Aorta (tissue), 5 donors: Measurements from ENCODE around the gene E2F8. TPM values are rescaled to one million over a fixed set of nuclear protein-coding genes. Genes with fewer than 3 reads are reported as not detected.

ENCODE experiments used
- ATAC-seq: fragments of 200-7000 bp; cut with Tn5 transposase; one replicate; pipeline ENCODE4 v1.9.1; 2022; ENCODE audit warnings: moderate library complexity; ENCODE audit not compliant: low FRiP score
- DNase-seq, 2 donors: peaks; one replicate each; pipeline ENCODE4 v3.0.0-alpha.2; 2020
- H3K27ac ChIP-seq, 2 donors: one replicate each; pipeline ENCODE4 v1.5.1; 2013; ENCODE audit warnings: low read length in 2 of 2, mild to moderate bottlenecking in 2 of 2, moderate library complexity in 2 of 2, control low read depth in 1 of 2, inconsistent platforms in 1 of 2, low read depth in 1 of 2
- H3K27me3 ChIP-seq, 2 donors: one replicate each; pipeline ENCODE4 v1.6.1; 2013; ENCODE audit warnings: control low read depth in 1 of 2, low read length in 1 of 2, mild to moderate bottlenecking in 1 of 2, moderate library complexity in 1 of 2; ENCODE audit not compliant: insufficient read depth in 2 of 2, control insufficient read depth in 1 of 2
- H3K36me3 ChIP-seq, 2 donors: one replicate each; pipeline ENCODE4 v1.6.1; 2013; ENCODE audit warnings: control low read depth in 1 of 2, low read length in 1 of 2, mild to moderate bottlenecking in 1 of 2; ENCODE audit not compliant: insufficient read depth in 2 of 2, control insufficient read depth in 1 of 2
- H3K4me1 ChIP-seq, 2 donors: one replicate each; pipeline ENCODE4 v1.6.1; 2013; ENCODE audit warnings: low read length in 2 of 2, control low read depth in 1 of 2, mild to moderate bottlenecking in 1 of 2, moderate library complexity in 1 of 2; ENCODE audit not compliant: insufficient read depth in 2 of 2, control insufficient read depth in 1 of 2
- H3K4me3 ChIP-seq, 2 donors: one replicate each; pipeline ENCODE4 v1.5.1; 2013; ENCODE audit warnings: low read length in 2 of 2, control low read depth in 1 of 2, mild to moderate bottlenecking in 1 of 2
- H3K9me3 ChIP-seq: one replicate; pipeline ENCODE4 v1.6.1; 2013; ENCODE audit warnings: mild to moderate bottlenecking, low read length; ENCODE audit not compliant: control insufficient read depth
- WGBS, 2 donors: extraction: QIAGEN DNeasy Blood & Tissue Kit; methylation state at CpG; one replicate each; pipeline ENCODE4 v1.1.7; 2013; 5-methylcytosine and 5-hydroxymethylcytosine counted together
- intact Hi-C, 2 donors: fragments of 100-400 bp; cut with DNase I; formaldehyde crosslinking; loops; one replicate each; pipeline versions ENCODE4 v1.14.2 to v1.15.0; 2022
- long read RNA-seq, 2 donors: library from polyadenylated mRNA; unstranded; transcript quantifications; one replicate each; pipeline ENCODE4 v2.0.0, GENCODE V29; 2020 to 2021
- polyA plus RNA-seq, 2 donors: library from polyadenylated mRNA; stranded (reverse); fragments of 200-250 nt; gene quantifications; one replicate each; pipeline ENCODE4 v1.2.3, GENCODE V29; 2013
- total RNA-seq, 2 donors: library from RNA; stranded (reverse); fragmentation: NEBNext Ultra II Directional; extraction: Animal tissue kit (Norgen Biotek cat#: 25700); gene quantifications; one replicate each; pipeline ENCODE4 v1.2.1, GENCODE V29; 2021
- donor health status: healthy with polysubstance abuse.
- donor health status: Bipolar disorder and iron deficiency.
- donor health status: DM: no; HTN: no; CAD: no.
- donor health status: DM: no; HTN: no; CAD: no.
- donor health status: DM: yes; HTN: yes; CAD: no.

The E2F8 gene, protein sequence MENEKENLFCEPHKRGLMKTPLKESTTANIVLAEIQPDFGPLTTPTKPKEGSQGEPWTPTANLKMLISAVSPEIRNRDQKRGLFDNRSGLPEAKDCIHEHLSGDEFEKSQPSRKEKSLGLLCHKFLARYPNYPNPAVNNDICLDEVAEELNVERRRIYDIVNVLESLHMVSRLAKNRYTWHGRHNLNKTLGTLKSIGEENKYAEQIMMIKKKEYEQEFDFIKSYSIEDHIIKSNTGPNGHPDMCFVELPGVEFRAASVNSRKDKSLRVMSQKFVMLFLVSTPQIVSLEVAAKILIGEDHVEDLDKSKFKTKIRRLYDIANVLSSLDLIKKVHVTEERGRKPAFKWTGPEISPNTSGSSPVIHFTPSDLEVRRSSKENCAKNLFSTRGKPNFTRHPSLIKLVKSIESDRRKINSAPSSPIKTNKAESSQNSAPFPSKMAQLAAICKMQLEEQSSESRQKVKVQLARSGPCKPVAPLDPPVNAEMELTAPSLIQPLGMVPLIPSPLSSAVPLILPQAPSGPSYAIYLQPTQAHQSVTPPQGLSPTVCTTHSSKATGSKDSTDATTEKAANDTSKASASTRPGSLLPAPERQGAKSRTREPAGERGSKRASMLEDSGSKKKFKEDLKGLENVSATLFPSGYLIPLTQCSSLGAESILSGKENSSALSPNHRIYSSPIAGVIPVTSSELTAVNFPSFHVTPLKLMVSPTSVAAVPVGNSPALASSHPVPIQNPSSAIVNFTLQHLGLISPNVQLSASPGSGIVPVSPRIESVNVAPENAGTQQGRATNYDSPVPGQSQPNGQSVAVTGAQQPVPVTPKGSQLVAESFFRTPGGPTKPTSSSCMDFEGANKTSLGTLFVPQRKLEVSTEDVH
- total RNA-seq (under 1 TPM; 0.29 to 0.63 TPM), polyA plus RNA-seq (under 1 TPM in 1 of 2 donors, not detected in 1; 0.05 TPM)
- long read RNA-seq, donor 1, result 0 reads
- long read RNA-seq, donor 2, result 0 reads

- Histone ChIP-seq H3K9me3 (peaks cover 2% of the 10 kb centered on the region), H3K4me1 (no peaks in the 10 kb centered on the region), H3K36me3 (no peaks in the 10 kb centered on the region), H3K27me3 (peaks cover 0 to 3% of the 10 kb centered on the region in 2 donors), H3K4me3 (peak within 1 kb of the TSS; percentile 86 to 99), H3K27ac (no peak within 1 kb of the TSS)
- intact Hi-C loops, result no loop called here
- WGBS, 2 donors, result 1% methylated on average over 57 to 59 of the region's 59 CpGs
- DNase-seq (peak; percentile 95 to 96), ATAC-seq (peak; percentile 97)
Measured at GRCh38 chr11:19240420-19241259, at the start of gene E2F8. E2F8 (minus strand) TSS chr11:19240945; CDS start chr11:19240121, 824 bp downstream.

DNA sequence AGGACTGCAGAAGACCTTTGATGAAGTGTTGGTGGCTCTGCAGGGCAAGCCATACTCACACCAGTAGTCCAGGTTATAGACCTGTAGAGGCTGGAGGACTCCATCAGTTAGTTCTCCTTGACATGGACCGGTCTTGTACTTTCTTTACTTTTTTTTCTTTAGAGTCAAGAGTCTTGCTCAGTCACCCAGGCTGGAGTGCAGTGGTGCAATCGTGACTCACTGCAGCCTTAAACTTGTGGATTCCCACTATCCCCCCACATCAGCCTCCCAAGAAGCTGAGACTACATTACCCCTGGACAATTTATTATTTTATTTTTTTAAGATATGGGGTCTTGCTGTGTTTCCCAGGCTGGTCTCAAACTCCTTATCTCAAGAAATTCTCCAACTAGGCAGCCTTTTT, 49.6 kb upstream of the E2F8 start:
- Histone ChIP-seq H3K9me3 (no peaks in the 10 kb centered on the region), H3K36me3 (no peaks in the 10 kb centered on the region), H3K4me1 (no peaks in the 10 kb centered on the region), H3K27ac (no peak overlapping the region), H3K27me3 (no peaks in the 10 kb centered on the region), H3K4me3 (no peak overlapping the region)
- 91% methylated on average over 2 of the region's 2 CpGs for WGBS, 2 donors
- ATAC-seq (no peak), DNase-seq (no peak)
- intact Hi-C loops, result no loop called here

DNA sequence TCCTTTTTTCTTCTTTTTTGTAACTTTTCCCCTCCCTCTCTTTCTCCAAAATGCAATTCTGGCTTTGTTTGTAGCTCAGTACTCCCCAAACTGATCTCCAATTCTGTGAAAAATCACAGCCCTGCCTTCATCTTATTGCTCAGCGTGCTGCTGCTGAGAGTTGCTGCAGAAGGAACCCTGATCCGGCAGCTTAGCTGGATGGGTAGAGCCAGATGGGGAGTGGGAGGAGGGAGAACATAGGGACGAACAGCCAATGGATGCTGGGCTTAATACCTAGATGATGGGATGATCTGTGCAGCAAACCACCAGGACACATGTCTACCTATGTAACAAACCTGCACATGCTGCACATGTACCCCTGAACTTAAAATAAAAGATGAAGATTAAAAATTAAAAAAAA, 47.5 kb upstream of the E2F8 start:
- H3K36me3 ChIP-seq, result no peaks in the 10 kb centered on the region
- no peak overlapping the region for H3K4me3 ChIP-seq
- H3K27me3 ChIP-seq, result no peaks in the 10 kb centered on the region
- H3K9me3 ChIP-seq, result no peaks in the 10 kb centered on the region
- H3K27ac ChIP-seq, result no peak overlapping the region
- DNase-seq, result no peak
- no peak for ATAC-seq
- 52 to 67% methylated on average over 3 of the region's 3 CpGs for WGBS, 2 donors
- H3K4me1 ChIP-seq, result no peaks in the 10 kb centered on the region
- intact Hi-C loops, result no loop called here

- H3K9me3 ChIP-seq, result no peaks in the 10 kb centered on the region
- DNase-seq, result no peak
- no peak overlapping the region for H3K4me3 ChIP-seq
- WGBS, 2 donors, result 89 to 93% methylated on average over 4 of the region's 4 CpGs
- ATAC-seq, result no peak
- H3K4me1 ChIP-seq, result no peaks in the 10 kb centered on the region
- H3K27me3 ChIP-seq, result no peaks in the 10 kb centered on the region
- H3K36me3 ChIP-seq, result no peaks in the 10 kb centered on the region
- no peak overlapping the region for H3K27ac ChIP-seq
- intact Hi-C loops, result no loop called here
Measured at GRCh38 chr11:19286411-19286810, 45.7 kb upstream of the E2F8 start.

DNA sequence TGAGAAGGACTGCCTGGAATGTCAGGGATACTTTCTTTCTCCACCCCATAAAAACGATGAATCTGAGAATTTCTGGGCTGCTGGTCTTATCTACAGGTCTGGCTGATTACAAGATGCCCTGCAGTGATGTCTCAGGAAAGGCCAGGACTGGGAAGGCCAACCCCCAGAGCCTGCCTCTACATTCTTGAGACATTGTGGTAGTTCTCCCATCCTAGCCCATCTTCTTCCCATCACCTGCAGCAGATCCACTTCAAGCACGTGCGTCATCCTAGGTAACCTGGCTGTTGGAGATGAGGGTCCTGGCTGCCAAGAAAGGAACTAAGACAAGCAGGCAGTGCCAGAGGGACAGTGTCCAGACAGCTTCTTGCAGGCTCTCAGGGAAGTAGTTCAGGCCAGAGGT, 44.1 kb upstream of the E2F8 start:
- ATAC-seq, result no peak
- no peaks in the 10 kb centered on the region for H3K27me3 ChIP-seq
- H3K4me1 ChIP-seq, result no peaks in the 10 kb centered on the region
- WGBS, 2 donors, result 78 to 79% methylated on average over 3 of the region's 3 CpGs
- H3K4me3 ChIP-seq, result no peak overlapping the region
- H3K27ac ChIP-seq, result no peak overlapping the region
- H3K36me3 ChIP-seq, result no peaks in the 10 kb centered on the region
- intact Hi-C loops, result no loop called here
- H3K9me3 ChIP-seq, result no peaks in the 10 kb centered on the region
- DNase-seq, result no peak

DNA sequence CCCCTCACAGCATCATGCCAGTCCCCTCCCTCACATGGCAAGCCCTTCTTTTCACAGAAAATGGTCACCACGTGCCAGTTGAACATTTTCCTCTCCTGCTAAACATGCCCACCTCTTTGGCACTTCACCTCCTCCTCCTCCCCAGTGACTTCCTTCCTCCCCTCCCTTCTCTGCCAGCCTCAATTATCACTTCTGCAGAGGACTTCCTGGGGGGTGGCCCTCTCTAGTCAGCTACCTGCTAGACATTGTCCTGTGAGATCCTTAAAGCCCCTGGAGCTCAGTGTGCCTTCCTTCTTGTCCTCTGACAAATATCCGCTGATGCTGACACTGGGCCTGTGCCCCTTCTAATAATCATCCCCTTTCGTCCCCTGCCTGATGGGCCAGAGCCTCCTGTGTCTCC, 43.2 kb upstream of the E2F8 start:
- WGBS, 2 donors, result 70 to 80% methylated on average over 3 of the region's 3 CpGs
- H3K9me3 ChIP-seq, result no peaks in the 10 kb centered on the region

GRCh38 chr11:19281555-19281954, 40.8 kb upstream of the E2F8 start:
- H3K9me3 ChIP-seq, result no peaks in the 10 kb centered on the region
- H3K27ac ChIP-seq, result no peak overlapping the region
- intact Hi-C loops, result no loop called here
- no peak overlapping the region for H3K4me3 ChIP-seq
- DNase-seq (no peak), ATAC-seq (no peak)
- H3K36me3 ChIP-seq, result no peaks in the 10 kb centered on the region
- no peaks in the 10 kb centered on the region for H3K27me3 ChIP-seq
- WGBS, 2 donors, result 67 to 74% methylated on average over 2 of the region's 2 CpGs
- H3K4me1 ChIP-seq, result no peaks in the 10 kb centered on the region

More for the DNA sequence above, 43.2 kb upstream of the E2F8 start:
- H3K4me3 ChIP-seq, result no peak overlapping the region
- no peaks in the 10 kb centered on the region for H3K36me3 ChIP-seq
- H3K27ac ChIP-seq, result no peak overlapping the region
- intact Hi-C loops, result no loop called here
- H3K4me1 ChIP-seq, result no peaks in the 10 kb centered on the region
- ATAC-seq (no peak), DNase-seq (no peak)
- H3K27me3 ChIP-seq, result no peaks in the 10 kb centered on the region

- Histone ChIP-seq H3K27ac (no peak overlapping the region), H3K4me1 (no peaks in the 10 kb centered on the region), H3K27me3 (no peaks in the 10 kb centered on the region), H3K36me3 (no peaks in the 10 kb centered on the region), H3K9me3 (no peaks in the 10 kb centered on the region), H3K4me3 (no peak overlapping the region)
- intact Hi-C loops, result no loop called here
- 53 to 59% methylated on average over 5 of the region's 5 CpGs for WGBS, 2 donors
- DNase-seq, result no peak
- no peak for ATAC-seq
Measured at GRCh38 chr11:19281041-19281440, 40.3 kb upstream of the E2F8 start.
